B cell (primary cell): Measurements from ENCODE around the gene ST3GAL3. TPM values are rescaled to one million over a fixed set of nuclear protein-coding genes. Genes with fewer than 3 reads are reported as not detected.

ENCODE experiments used
- ATAC-seq: fragments of 200-7000 bp; cut with Tn5 transposase; one replicate; pipeline ENCODE4 v1.10.0; 2021; ENCODE audit warnings: low read depth, mild to moderate bottlenecking, moderate number of reproducible peaks, moderate library complexity
- CTCF ChIA-PET: fragments of 350-600 bp; sonication (Branson Sonifier 250); formaldehyde crosslinking; loops from one replicate; lab custom pipeline; 2021; ENCODE audit warnings: antibody characterized with exemption, inconsistent platforms; lab: Charles Lee
- POLR2A ChIA-PET: fragments of 350-600 bp; sonication (Branson Sonifier 250); formaldehyde crosslinking; loops from one replicate; lab custom pipeline; 2021; ENCODE audit warnings: antibody characterized with exemption; lab: Charles Lee
- DNase-seq: peaks from one replicate; pipeline ENCODE4 v3.0.0; 2013
- H2AFZ ChIP-seq: 2 replicates; pipeline ENCODE4 v1.6.1; 2012; ENCODE audit warnings: mild to moderate bottlenecking, low read depth, low read length; ENCODE audit not compliant: insufficient read depth, poor library complexity, severe bottlenecking
- H3K27ac ChIP-seq, 2 donors: 1 replicate in 1 of 2; 2 replicates in 1 of 2; pipeline ENCODE4 v1.5.1; 2012 to 2013; ENCODE audit warnings: low read length in 2 of 2, mild to moderate bottlenecking in 2 of 2, moderate library complexity in 1 of 2
- H3K27me3 ChIP-seq, 4 experiments: fragments of 200-600 bp in 1 of 4; sonication (generic) in 1 of 4; replicated peaks in 1 of 4; 1 replicate in 2 of 4; 2 replicates in 2 of 4; pipeline versions ENCODE4 v1.6.1 to v1.7.0; 2013 to 2016; ENCODE audit warnings: low read length in 3 of 4, mild to moderate bottlenecking in 2 of 4, mixed read lengths in 1 of 4, moderate library complexity in 1 of 4; ENCODE audit not compliant: insufficient read depth in 4 of 4, control insufficient read depth in 3 of 4; ENCODE audit errors: control extremely low read depth in 1 of 4
- H3K36me3 ChIP-seq, 2 experiments: replicated peaks in 1 of 2; 1 replicate in 1 of 2; 2 replicates in 1 of 2; pipeline versions ENCODE4 v1.6.1 to v1.7.1; 2013; ENCODE audit warnings: low read length in 1 of 2; ENCODE audit not compliant: insufficient read depth in 2 of 2, control insufficient read depth in 1 of 2; ENCODE audit errors: control extremely low read depth in 1 of 2, extremely low read depth in 1 of 2
- H3K4me1 ChIP-seq, 2 donors: fragments of 200-600 bp in 1 of 2; sonication (generic) in 1 of 2; 1 replicate in 1 of 2; 2 replicates in 1 of 2; pipeline versions ENCODE4 v1.5.1 to v1.6.1; 2013 to 2017; ENCODE audit warnings: low read length in 2 of 2; ENCODE audit not compliant: control insufficient read depth in 2 of 2, insufficient read depth in 2 of 2
- H3K4me2 ChIP-seq: replicated peaks from 2 replicates; pipeline ENCODE3; 2012; ENCODE audit warnings: mild to moderate bottlenecking, low read depth, low read length; ENCODE audit not compliant: poor library complexity, severe bottlenecking
- H3K4me3 ChIP-seq, 5 experiments: fragments of 200-600 bp in 1 of 5; sonication (generic) in 1 of 5; 1 replicate in 3 of 5; 2 replicates in 2 of 5; pipeline versions ENCODE4 v1.5.1 to v1.7.0; 2011 to 2016; ENCODE audit warnings: low read length in 4 of 5, mild to moderate bottlenecking in 4 of 5, low read depth in 2 of 5, control low read depth in 1 of 5, moderate library complexity in 1 of 5; ENCODE audit not compliant: insufficient read depth in 1 of 5; ENCODE audit errors: control extremely low read depth in 1 of 5, extremely low read depth in 1 of 5
- H3K79me2 ChIP-seq: fragments of 200-600 bp; sonication (generic); one replicate; pipeline ENCODE4 v1.6.0; 2016; ENCODE audit warnings: low read length; ENCODE audit not compliant: control insufficient read depth, insufficient read depth
- H3K9ac ChIP-seq: fragments of 200-600 bp; sonication (generic); 2 replicates; pipeline ENCODE4 v1.6.1; 2017; ENCODE audit warnings: mild to moderate bottlenecking, low read length, moderate library complexity
- H3K9me3 ChIP-seq, 3 donors: one replicate each; pipeline versions ENCODE4 v1.6.1 to v1.7.1; 2013; ENCODE audit warnings: low read length in 2 of 3; ENCODE audit not compliant: control insufficient read depth in 2 of 3, insufficient read depth in 1 of 3; ENCODE audit errors: control extremely low read depth in 1 of 3
- H4K20me1 ChIP-seq: 2 replicates; pipeline ENCODE4 v1.6.0; 2012; ENCODE audit warnings: mild to moderate bottlenecking, low read length; ENCODE audit not compliant: insufficient read depth, control insufficient read depth, poor library complexity, severe bottlenecking
- H3K27ac Mint-ChIP-seq: one replicate; pipeline ENCODE4 v1.8.0; 2021; ENCODE audit warnings: mixed read lengths
- H3K27me3 Mint-ChIP-seq: one replicate; pipeline ENCODE4 v1.8.0; 2021; ENCODE audit warnings: mixed read lengths
- H3K4me1 Mint-ChIP-seq: one replicate; pipeline ENCODE4 v1.8.0; 2021; ENCODE audit warnings: mixed read lengths
- H3K4me3 Mint-ChIP-seq: one replicate; pipeline ENCODE4 v1.8.0; 2021; ENCODE audit warnings: mixed read lengths
- H3K9me3 Mint-ChIP-seq: one replicate; pipeline ENCODE4 v1.8.0; 2022; ENCODE audit warnings: mixed read lengths; ENCODE audit not compliant: insufficient read depth
- EZH2 ChIP-seq: IDR thresholded peaks from 2 replicates; pipeline ENCODE4 v1.6.1; 2012; ENCODE audit warnings: borderline replicate concordance, low read depth, mild to moderate bottlenecking, moderate library complexity, low read length; ENCODE audit not compliant: insufficient read depth, poor library complexity, severe bottlenecking
- WGBS: methylation state at CpG from one replicate; pipeline ENCODE4 v1.1.5; 2013; ENCODE audit warnings: missing lambda C conversion rate; ENCODE audit not compliant: insufficient coverage; 5-methylcytosine and 5-hydroxymethylcytosine counted together
- intact Hi-C: fragments of 100-400 bp; cut with micrococcal nuclease; formaldehyde crosslinking; loops from one replicate; pipeline ENCODE4 v1.10.0; 2022
- polyA plus RNA-seq: library from polyadenylated mRNA; depleted of rRNA; stranded (reverse); fragments of >200 nt; gene quantifications from 2 replicates; pipeline ENCODE4 v1.2.3, GENCODE V29; 2012
- total RNA-seq, 2 donors: library from RNA; stranded (reverse); fragments of 120-200 nt in 1 of 2; gene quantifications; 1 replicate in 1 of 2; 2 replicates in 1 of 2; pipeline versions ENCODE4 v1.2.3 to v1.2.4, GENCODE V29; 2013 to 2022
- TF ChIP-seq, protein P1 (sequence below): fragments of 200-600 bp; IDR thresholded peaks from one replicate; pipeline ENCODE4 v1.8.0; 2022; ENCODE audit warnings: antibody characterized with exemption, mild to moderate bottlenecking

The ST3GAL3 gene
- total and polyA plus RNA-seq, 2 donors (not counting 1 experiment from before 2014, with no cell fraction given): 16.8 to 31.4 TPM

DNA sequence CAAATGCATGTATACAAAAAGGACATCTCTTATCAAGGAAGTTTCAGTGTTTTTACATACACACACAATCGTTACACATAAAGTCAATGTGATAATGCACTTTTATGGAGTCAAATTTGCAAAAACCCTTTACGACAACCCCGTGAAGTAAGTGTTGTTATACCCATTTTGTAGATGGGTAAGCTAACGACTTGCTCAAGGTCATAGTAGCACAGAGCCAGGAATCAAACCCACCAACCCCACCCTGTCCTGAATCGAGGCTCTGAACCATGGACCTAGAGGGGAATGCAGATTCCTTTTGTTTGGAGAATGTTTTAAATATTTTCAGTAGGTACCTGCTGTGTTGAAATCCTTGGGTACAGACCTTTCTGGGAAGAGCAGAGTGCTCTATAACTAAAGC lies 148.9 kb downstream of the ST3GAL3 start:
- Mint-ChIP-seq H3K4me1 (peaks cover 7% of the 10 kb centered on the region), H3K27me3 (no peaks in the 10 kb centered on the region), H3K4me3 (no peak overlapping the region), H3K27ac (no peak overlapping the region), H3K9me3 (no peaks in the 10 kb centered on the region)
- Histone ChIP-seq H3K4me1 (peaks cover 0 to 9% of the 10 kb centered on the region in 2 donors), H3K36me3 (peaks cover 0 to 12% of the 10 kb centered on the region in 2 experiments), H2AFZ (no peak overlapping the region), H3K9me3 (no peaks in the 10 kb centered on the region), H3K9ac (no peak overlapping the region), H3K4me3 (no peak overlapping the region), H4K20me1 (no peaks in the 10 kb centered on the region), H3K4me2 (no peak overlapping the region), H3K27ac (no peak overlapping the region), H3K27me3 (no peaks in the 10 kb centered on the region), H3K79me2 (no peaks in the 10 kb centered on the region)
- ATAC-seq (no peak), DNase-seq (no peak)
- no CpG with 5 or more reads among the region's 5 CpGs for WGBS
- intact Hi-C loops: no loop called here
- ChIA-PET POLR2A (no interaction called here), CTCF (no interaction called here)
- TF ChIP-seq EZH2: no peak
- TF ChIP-seq, protein P1, sequence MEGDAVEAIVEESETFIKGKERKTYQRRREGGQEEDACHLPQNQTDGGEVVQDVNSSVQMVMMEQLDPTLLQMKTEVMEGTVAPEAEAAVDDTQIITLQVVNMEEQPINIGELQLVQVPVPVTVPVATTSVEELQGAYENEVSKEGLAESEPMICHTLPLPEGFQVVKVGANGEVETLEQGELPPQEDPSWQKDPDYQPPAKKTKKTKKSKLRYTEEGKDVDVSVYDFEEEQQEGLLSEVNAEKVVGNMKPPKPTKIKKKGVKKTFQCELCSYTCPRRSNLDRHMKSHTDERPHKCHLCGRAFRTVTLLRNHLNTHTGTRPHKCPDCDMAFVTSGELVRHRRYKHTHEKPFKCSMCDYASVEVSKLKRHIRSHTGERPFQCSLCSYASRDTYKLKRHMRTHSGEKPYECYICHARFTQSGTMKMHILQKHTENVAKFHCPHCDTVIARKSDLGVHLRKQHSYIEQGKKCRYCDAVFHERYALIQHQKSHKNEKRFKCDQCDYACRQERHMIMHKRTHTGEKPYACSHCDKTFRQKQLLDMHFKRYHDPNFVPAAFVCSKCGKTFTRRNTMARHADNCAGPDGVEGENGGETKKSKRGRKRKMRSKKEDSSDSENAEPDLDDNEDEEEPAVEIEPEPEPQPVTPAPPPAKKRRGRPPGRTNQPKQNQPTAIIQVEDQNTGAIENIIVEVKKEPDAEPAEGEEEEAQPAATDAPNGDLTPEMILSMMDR: no peak

DNA sequence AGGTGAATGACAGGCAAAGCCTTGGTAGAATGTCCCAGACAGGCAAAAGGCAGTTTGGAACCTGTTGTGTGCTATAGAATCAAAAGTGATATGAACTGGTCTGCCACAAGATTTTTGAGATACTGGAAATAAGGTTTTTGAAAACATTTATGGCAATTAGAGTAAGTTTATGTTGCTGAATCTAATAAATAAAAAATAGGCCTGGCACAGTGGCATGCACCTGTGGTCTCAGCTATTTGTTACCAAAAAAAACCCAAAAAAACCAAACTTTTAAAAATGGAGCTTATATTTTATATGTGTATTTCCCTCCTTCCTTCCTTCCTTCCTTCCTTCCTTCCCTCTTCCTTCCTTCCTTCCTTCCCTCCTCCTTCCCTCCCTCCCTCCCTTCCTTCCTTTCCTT lies 149.8 kb downstream of the ST3GAL3 start:
- Histone ChIP-seq H3K79me2 (no peaks in the 10 kb centered on the region), H2AFZ (no peak overlapping the region), H3K9ac (no peak overlapping the region), H3K27ac (no peak overlapping the region), H3K4me3 (no peak overlapping the region), H3K27me3 (no peaks in the 10 kb centered on the region), H3K36me3 (peaks cover 0 to 12% of the 10 kb centered on the region in 2 experiments), H4K20me1 (no peaks in the 10 kb centered on the region), H3K4me1 (peaks cover 0 to 9% of the 10 kb centered on the region in 2 donors), H3K4me2 (no peak overlapping the region), H3K9me3 (no peaks in the 10 kb centered on the region)
- Mint-ChIP-seq H3K9me3 (no peaks in the 10 kb centered on the region), H3K4me1 (peaks cover 7% of the 10 kb centered on the region), H3K27ac (no peak overlapping the region), H3K27me3 (no peaks in the 10 kb centered on the region), H3K4me3 (no peak overlapping the region)
- ATAC-seq: no peak
- intact Hi-C loops: no loop called here
- TF ChIP-seq, protein P1: no peak
- TF ChIP-seq EZH2: no peak
- ChIA-PET POLR2A (no interaction called here), CTCF (no interaction called here)
- no peak for DNase-seq
